CD14-positive monocyte (primary cell): ENCODE measurements around the gene LY86. TPM values are rescaled to one million over a fixed set of nuclear protein-coding genes. Genes with fewer than 3 reads are reported as not detected.

Experiments used
- DNase-seq, 3 donors: peaks; one replicate each; pipeline ENCODE4 v3.0.0-alpha.2; 2011 to 2022
- H2AFZ ChIP-seq: 2 replicates; pipeline ENCODE4 v1.6.0; 2012; ENCODE audit warnings: mild to moderate bottlenecking, low read depth, low read length, inconsistent platforms; ENCODE audit not compliant: insufficient read depth, poor library complexity, severe bottlenecking
- H3K27ac ChIP-seq, 2 donors: 1 replicate in 1 of 2; 2 replicates in 1 of 2; pipeline ENCODE4 v1.5.1; 2012 to 2013; ENCODE audit warnings: low read length in 2 of 2, control low read depth in 1 of 2, inconsistent platforms in 1 of 2, low read depth in 1 of 2, mild to moderate bottlenecking in 1 of 2
- H3K27me3 ChIP-seq, 2 donors: one replicate each; pipeline versions ENCODE4 v1.6.0 to v1.6.1; 2011 to 2013; ENCODE audit warnings: low read length in 2 of 2; ENCODE audit not compliant: control insufficient read depth in 2 of 2, insufficient read depth in 2 of 2
- H3K36me3 ChIP-seq, 2 donors: replicated peaks in 1 of 2; 1 replicate in 1 of 2; 2 replicates in 1 of 2; pipeline versions ENCODE4 v1.5.1 to v1.6.1; 2012 to 2013; ENCODE audit warnings: low read length in 2 of 2, control low read depth in 1 of 2, inconsistent platforms in 1 of 2, mild to moderate bottlenecking in 1 of 2; ENCODE audit not compliant: insufficient read depth in 2 of 2, control insufficient read depth in 1 of 2
- H3K4me1 ChIP-seq, 2 donors: 1 replicate in 1 of 2; 2 replicates in 1 of 2; pipeline versions ENCODE4 v1.5.1 to v1.6.1; 2012 to 2013; ENCODE audit warnings: low read length in 2 of 2, control low read depth in 1 of 2, inconsistent platforms in 1 of 2, mild to moderate bottlenecking in 1 of 2, moderate library complexity in 1 of 2; ENCODE audit not compliant: insufficient read depth in 2 of 2, control insufficient read depth in 1 of 2
- H3K4me2 ChIP-seq: replicated peaks from 2 replicates; pipeline ENCODE3; 2012; ENCODE audit warnings: low read length, moderate library complexity, mild to moderate bottlenecking; ENCODE audit not compliant: poor library complexity, severe bottlenecking; ENCODE audit errors: extremely low read depth
- H3K4me3 ChIP-seq, 3 experiments: fragments of 200-600 bp in 1 of 3; sonication (generic) in 1 of 3; replicated peaks in 1 of 3; 1 replicate in 2 of 3; 2 replicates in 1 of 3; pipeline ENCODE4 v1.5.1; 2011 to 2013; ENCODE audit warnings: low read length in 3 of 3, mild to moderate bottlenecking in 3 of 3, control low read depth in 2 of 3, low read depth in 2 of 3, inconsistent platforms in 1 of 3, moderate library complexity in 1 of 3
- H3K79me2 ChIP-seq: 2 replicates; pipeline ENCODE4 v1.6.0; 2012; ENCODE audit warnings: mild to moderate bottlenecking, control low read depth, inconsistent platforms, low read length, moderate library complexity; ENCODE audit not compliant: insufficient read depth
- H3K9ac ChIP-seq: 2 replicates; pipeline ENCODE4 v1.6.0; 2017; ENCODE audit warnings: low read length, mild to moderate bottlenecking; ENCODE audit not compliant: insufficient read depth, poor library complexity, severe bottlenecking
- H3K9me3 ChIP-seq, 2 donors: replicated peaks in 1 of 2; 1 replicate in 1 of 2; 2 replicates in 1 of 2; pipeline versions ENCODE4 v1.5.1 to v1.6.1; 2012 to 2013; ENCODE audit warnings: low read length in 2 of 2, control low read depth in 1 of 2; ENCODE audit not compliant: control insufficient read depth in 1 of 2, insufficient read depth in 1 of 2
- H4K20me1 ChIP-seq: 2 replicates; pipeline ENCODE4 v1.6.0; 2012; ENCODE audit warnings: mild to moderate bottlenecking, low read length, control low read depth, moderate library complexity; ENCODE audit not compliant: insufficient read depth
- H3K27ac Mint-ChIP-seq, 7 donors: one replicate each; pipeline ENCODE4 v1.8.0; 2020; ENCODE audit warnings: mild to moderate bottlenecking in 7 of 7, mixed read lengths in 7 of 7, moderate library complexity in 6 of 7, inconsistent platforms in 2 of 7
- H3K27me3 Mint-ChIP-seq, 3 donors: one replicate each; pipeline ENCODE4 v1.8.0; 2021 to 2022; ENCODE audit warnings: low read depth in 3 of 3, mild to moderate bottlenecking in 3 of 3, mixed read lengths in 3 of 3, moderate library complexity in 3 of 3, inconsistent platforms in 1 of 3
- H3K36me3 Mint-ChIP-seq, 2 donors: one replicate each; pipeline ENCODE4 v1.8.0; 2020; ENCODE audit warnings: mixed read lengths in 2 of 2, inconsistent platforms in 1 of 2, mild to moderate bottlenecking in 1 of 2
- H3K4me1 Mint-ChIP-seq: one replicate; pipeline ENCODE4 v1.8.0; 2020; ENCODE audit warnings: mild to moderate bottlenecking, mixed read lengths
- H3K4me3 Mint-ChIP-seq, 2 donors: one replicate each; pipeline ENCODE4 v1.8.0; 2020; ENCODE audit warnings: mild to moderate bottlenecking in 2 of 2, mixed read lengths in 2 of 2, moderate library complexity in 1 of 2
- H3K9me3 Mint-ChIP-seq, 7 donors: one replicate each; pipeline ENCODE4 v1.8.0; 2020 to 2022; ENCODE audit warnings: mixed read lengths in 7 of 7, mild to moderate bottlenecking in 6 of 7, moderate library complexity in 6 of 7, inconsistent platforms in 2 of 7
- WGBS: methylation state at CpG from one replicate; pipeline ENCODE4 v1.1.5; 2013; ENCODE audit warnings: missing lambda C conversion rate; ENCODE audit not compliant: insufficient coverage; 5-methylcytosine and 5-hydroxymethylcytosine counted together
- intact Hi-C, 2 donors: fragments of 100-400 bp; cut with micrococcal nuclease; formaldehyde crosslinking; loops; one replicate each; pipeline versions ENCODE4 v1.15.0 to v1.15.1; 2023
- polyA plus RNA-seq, 3 donors: library from polyadenylated mRNA; depleted of rRNA in 1 of 3; unstranded in 2 of 3; stranded (reverse) in 1 of 3; fragments of 300-500 nt in 2 of 3; fragments of >200 nt in 1 of 3; fragmentation: Illumina TruSeq in 2 of 3; gene quantifications; 1 replicate in 2 of 3; 2 replicates in 1 of 3; pipeline ENCODE4 v1.2.3, GENCODE V29; 2012 to 2021
- TF ChIP-seq, protein P1 (sequence below): fragments of 200-600 bp; IDR thresholded peaks from one replicate; pipeline ENCODE4 v1.8.0; 2022; ENCODE audit warnings: antibody characterized with exemption, mild to moderate bottlenecking

Gene LY86
- polyA plus RNA-seq, 3 donors = 166 to 609 (median 454) TPM

DNA sequence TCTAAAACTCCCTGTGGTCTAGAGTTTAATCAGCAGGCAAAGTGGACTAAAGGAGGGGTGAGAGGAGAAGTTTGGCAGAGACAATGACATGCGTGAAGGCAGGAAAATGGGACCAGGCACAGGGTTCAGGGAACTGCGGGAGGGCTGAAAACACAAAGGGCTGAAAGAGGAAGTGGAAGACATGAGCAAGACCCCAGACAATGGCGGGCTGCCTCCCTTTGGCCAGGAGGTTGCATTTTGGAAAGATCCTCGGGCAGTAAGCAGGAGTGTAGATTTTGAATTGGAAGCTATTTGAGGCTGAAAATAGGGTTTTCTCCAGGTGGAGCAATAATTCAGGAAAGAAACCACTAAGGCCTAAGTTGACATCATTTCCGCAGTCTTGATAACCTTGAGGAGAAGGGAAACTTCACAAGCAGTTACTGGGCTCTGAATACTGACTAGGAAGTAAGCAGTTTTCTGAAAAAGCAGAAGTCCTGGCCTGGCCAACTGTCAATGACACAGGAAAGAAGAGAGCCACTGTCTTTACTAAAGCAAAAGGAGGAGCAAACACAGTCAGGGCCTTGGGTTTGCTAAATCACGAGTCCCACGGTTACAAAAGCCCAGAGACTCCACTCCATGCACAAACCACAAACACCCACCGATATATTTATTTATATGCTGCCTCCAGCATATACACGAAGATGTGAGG is 3.4 kb downstream of the LY86 start:
- no peaks in the 10 kb centered on the region for H3K9me3 Mint-ChIP-seq
- Histone ChIP-seq H4K20me1 (peaks cover 9% of the 10 kb centered on the region), H3K36me3 (peaks cover 0 to 9% of the 10 kb centered on the region in 2 donors), H3K79me2 (peaks cover 82% of the 10 kb centered on the region), H3K9ac (peak overlapping the region; percentile 74), H3K4me3 (peak overlapping the region in 2 of 3 experiments; percentile 24 to 58), H3K27ac (peak overlapping the region; percentile 97 to 98), H3K4me1 (peaks cover 80 to 100% of the 10 kb centered on the region in 2 donors), H3K27me3 (no peaks in the 10 kb centered on the region), H2AFZ (peak overlapping the region; percentile 16), H3K9me3 (no peaks in the 10 kb centered on the region), H3K4me2 (peak overlapping the region; percentile 82)
- 0% methylated on average over 4 of the region's 9 CpGs for WGBS
- peaks cover 0 to 1% (median 0%) of the 10 kb centered on the region in 3 donors for H3K27me3 Mint-ChIP-seq
- peaks cover 18 to 34% of the 10 kb centered on the region in 2 donors for H3K36me3 Mint-ChIP-seq
- peak overlapping the region; percentile 98 to 100 (median 99) for H3K27ac Mint-ChIP-seq
- peak; percentile 93 to 98 (median 97) for DNase-seq
- H3K4me3 Mint-ChIP-seq = peak overlapping the region; percentile 73 to 85
- peaks cover 93% of the 10 kb centered on the region for H3K4me1 Mint-ChIP-seq
- TF ChIP-seq, protein P1, sequence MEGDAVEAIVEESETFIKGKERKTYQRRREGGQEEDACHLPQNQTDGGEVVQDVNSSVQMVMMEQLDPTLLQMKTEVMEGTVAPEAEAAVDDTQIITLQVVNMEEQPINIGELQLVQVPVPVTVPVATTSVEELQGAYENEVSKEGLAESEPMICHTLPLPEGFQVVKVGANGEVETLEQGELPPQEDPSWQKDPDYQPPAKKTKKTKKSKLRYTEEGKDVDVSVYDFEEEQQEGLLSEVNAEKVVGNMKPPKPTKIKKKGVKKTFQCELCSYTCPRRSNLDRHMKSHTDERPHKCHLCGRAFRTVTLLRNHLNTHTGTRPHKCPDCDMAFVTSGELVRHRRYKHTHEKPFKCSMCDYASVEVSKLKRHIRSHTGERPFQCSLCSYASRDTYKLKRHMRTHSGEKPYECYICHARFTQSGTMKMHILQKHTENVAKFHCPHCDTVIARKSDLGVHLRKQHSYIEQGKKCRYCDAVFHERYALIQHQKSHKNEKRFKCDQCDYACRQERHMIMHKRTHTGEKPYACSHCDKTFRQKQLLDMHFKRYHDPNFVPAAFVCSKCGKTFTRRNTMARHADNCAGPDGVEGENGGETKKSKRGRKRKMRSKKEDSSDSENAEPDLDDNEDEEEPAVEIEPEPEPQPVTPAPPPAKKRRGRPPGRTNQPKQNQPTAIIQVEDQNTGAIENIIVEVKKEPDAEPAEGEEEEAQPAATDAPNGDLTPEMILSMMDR = no peak
- intact Hi-C loops = no loop called here

DNA sequence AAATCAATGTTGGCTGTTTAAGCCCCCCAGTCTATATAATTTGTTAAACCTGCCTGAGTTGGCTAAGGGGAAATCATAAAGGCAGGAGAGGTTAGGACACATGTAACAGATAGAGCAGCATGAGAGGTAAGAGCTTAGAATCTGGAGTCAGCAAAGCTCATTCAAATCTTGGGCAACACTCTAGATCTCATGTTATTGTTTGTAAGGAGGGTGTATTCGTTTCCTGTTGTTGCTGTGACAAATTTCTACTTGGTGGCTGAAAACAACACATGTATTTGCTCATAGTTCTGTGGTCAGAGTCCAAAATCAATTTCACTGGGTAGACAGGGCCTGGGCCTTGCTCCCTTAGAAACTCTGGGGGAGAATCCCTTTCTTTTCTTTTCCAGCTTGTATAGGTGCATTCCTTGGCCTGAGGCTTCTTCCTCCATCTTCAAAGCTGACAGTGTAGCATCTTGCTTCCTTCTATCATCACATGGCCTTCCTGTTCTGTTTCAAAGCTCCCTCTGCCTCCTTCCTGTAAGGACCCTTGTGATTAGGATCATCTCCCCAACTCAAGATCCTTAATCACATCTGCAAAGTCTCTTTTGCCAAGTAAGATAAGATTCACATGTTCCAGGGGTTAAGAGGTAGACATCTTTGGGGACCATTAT is 4.4 kb downstream of the LY86 start:
- Histone ChIP-seq H3K4me1 (peaks cover 70 to 94% of the 10 kb centered on the region in 2 donors), H3K9ac (peak overlapping the region; percentile 74), H3K4me2 (peak overlapping the region; percentile 82), H3K27me3 (no peaks in the 10 kb centered on the region), H2AFZ (peak overlapping the region; percentile 16), H4K20me1 (peaks cover 17% of the 10 kb centered on the region), H3K9me3 (no peaks in the 10 kb centered on the region), H3K4me3 (peak overlapping the region in 1 of 3 experiments; percentile 58), H3K27ac (peak overlapping the region; percentile 97 to 98), H3K36me3 (peaks cover 5 to 18% of the 10 kb centered on the region in 2 donors), H3K79me2 (peaks cover 83% of the 10 kb centered on the region)
- Mint-ChIP-seq H3K27me3 (peaks cover 0 to 1% (median 0%) of the 10 kb centered on the region in 3 donors), H3K4me1 (peaks cover 89% of the 10 kb centered on the region), H3K4me3 (peak overlapping the region; percentile 20 to 65), H3K36me3 (peaks cover 25 to 44% of the 10 kb centered on the region in 2 donors), H3K27ac (peak overlapping the region; percentile 98 to 100 (median 99)), H3K9me3 (no peaks in the 10 kb centered on the region)
- intact Hi-C loops = no loop called here
- peak; percentile 74 to 85 (median 84) for DNase-seq
- TF ChIP-seq, protein P1 = no peak
- WGBS = 40% methylated on average over 1 of the region's 1 CpG
